GM13977 (cell line): Measurements from ENCODE around the gene SP2.
"Not testable (repeated sequence)": the region's sequence is repeated elsewhere in the genome, so short reads cannot be mapped to it uniquely, and the experiment has no call there.

Experiments
- DNase-seq: peaks from one replicate; pipeline ENCODE4 v3.0.0; 2012; ENCODE audit warnings: low spot score
- in situ Hi-C: fragments of 300-500 bp; cut with MboI; formaldehyde crosslinking; loops from one replicate; pipeline ENCODE4 v1.12.0; 2022; ENCODE audit warnings: low sequenced_read_pairs, low pct_unique_long_range_greater_than_20kb, mixed read lengths, inconsistent platforms; ENCODE audit not compliant: unreplicated experiment
- TF ChIP-seq, protein P1 (sequence below): IDR thresholded peaks from 2 replicates; pipeline ENCODE4 v1.5.1; 2012; ENCODE audit warnings: mild to moderate bottlenecking, control low read depth; ENCODE audit not compliant: insufficient read depth; ENCODE audit errors: extremely low read depth, missing control alignments

SP2 gene

GRCh38 chr17:47929218-47930000, 33.4 kb downstream of the SP2 start:
- TF ChIP-seq, protein P1, sequence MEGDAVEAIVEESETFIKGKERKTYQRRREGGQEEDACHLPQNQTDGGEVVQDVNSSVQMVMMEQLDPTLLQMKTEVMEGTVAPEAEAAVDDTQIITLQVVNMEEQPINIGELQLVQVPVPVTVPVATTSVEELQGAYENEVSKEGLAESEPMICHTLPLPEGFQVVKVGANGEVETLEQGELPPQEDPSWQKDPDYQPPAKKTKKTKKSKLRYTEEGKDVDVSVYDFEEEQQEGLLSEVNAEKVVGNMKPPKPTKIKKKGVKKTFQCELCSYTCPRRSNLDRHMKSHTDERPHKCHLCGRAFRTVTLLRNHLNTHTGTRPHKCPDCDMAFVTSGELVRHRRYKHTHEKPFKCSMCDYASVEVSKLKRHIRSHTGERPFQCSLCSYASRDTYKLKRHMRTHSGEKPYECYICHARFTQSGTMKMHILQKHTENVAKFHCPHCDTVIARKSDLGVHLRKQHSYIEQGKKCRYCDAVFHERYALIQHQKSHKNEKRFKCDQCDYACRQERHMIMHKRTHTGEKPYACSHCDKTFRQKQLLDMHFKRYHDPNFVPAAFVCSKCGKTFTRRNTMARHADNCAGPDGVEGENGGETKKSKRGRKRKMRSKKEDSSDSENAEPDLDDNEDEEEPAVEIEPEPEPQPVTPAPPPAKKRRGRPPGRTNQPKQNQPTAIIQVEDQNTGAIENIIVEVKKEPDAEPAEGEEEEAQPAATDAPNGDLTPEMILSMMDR, result no peak
- in situ Hi-C loops, result no loop called here
- no peak for DNase-seq

DNA sequence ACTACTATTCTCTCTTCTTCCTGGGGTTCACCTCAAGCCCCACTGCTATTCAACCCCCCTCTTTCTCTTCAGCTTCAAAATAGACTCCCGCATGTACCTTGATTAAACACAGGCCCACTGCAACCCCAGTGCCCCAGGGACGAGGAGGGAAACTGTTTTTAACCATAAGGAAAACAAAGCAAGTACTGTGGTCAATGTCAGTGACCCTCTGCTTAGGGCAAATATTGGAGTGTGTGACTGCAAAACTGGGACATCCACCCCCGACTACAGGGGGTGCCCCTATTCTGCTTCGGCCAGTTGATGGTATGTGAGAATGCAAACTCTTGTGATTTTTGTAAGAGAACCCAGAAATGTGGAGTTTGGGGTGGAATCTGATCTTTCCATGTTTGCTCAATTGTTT, 35.8 kb downstream of the SP2 start:
- in situ Hi-C loops, result no loop called here
- TF ChIP-seq, protein P1, result no peak
- DNase-seq, result no peak

DNA sequence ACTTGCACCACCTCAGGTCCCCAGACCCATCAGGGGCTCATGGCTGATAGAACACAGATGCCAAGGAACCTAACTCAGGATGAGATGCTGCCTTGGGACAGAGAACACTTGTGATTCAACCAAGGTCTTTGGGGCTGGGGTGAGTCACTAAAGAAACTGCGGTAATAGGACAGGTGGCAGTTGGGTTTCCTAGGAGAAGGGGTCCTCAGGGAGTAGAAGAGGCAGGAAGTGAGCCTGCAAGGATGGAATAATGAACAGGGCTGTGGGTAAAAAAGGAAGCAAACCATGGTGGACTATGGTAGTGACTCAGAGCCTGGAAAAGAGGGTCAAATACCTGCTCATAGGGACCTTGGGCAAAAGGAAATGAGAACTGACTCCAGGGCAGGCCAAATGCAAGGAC, 38.8 kb downstream of the SP2 start:
- no peak for DNase-seq
- in situ Hi-C loops, result no loop called here
- TF ChIP-seq, protein P1, result no peak

GRCh38 chr17:47935468-47935867, 39.4 kb downstream of the SP2 start:
- DNase-seq, in situ Hi-C loops: not testable (repeated sequence)

DNA sequence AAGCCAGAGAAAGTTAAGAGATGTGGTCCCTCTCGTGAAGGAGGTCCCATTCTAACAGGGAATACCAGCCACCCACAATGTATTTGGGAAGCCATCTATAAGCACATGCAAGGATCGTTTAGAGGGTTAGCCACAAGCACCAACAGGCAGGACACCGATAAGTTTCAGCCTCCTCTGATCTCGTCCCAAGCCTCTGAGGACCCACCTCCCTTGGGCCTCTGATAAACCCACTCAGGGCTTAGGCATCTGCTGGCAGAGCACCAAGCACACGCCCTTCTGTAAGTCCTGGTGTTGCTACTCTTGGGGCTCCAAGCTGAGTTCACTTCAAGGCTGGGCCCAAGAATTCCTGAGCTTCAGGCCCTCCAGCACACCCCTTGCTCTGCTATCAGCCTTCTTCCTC, 39.9 kb downstream of the SP2 start:
- TF ChIP-seq, protein P1, result no peak
- no peak for DNase-seq
- in situ Hi-C loops, result no loop called here

GRCh38 chr17:47937941-47938340, 41.9 kb downstream of the SP2 start:
- TF ChIP-seq, protein P1, result no peak
- in situ Hi-C loops, result no loop called here
- peak; percentile 69 for DNase-seq

DNA sequence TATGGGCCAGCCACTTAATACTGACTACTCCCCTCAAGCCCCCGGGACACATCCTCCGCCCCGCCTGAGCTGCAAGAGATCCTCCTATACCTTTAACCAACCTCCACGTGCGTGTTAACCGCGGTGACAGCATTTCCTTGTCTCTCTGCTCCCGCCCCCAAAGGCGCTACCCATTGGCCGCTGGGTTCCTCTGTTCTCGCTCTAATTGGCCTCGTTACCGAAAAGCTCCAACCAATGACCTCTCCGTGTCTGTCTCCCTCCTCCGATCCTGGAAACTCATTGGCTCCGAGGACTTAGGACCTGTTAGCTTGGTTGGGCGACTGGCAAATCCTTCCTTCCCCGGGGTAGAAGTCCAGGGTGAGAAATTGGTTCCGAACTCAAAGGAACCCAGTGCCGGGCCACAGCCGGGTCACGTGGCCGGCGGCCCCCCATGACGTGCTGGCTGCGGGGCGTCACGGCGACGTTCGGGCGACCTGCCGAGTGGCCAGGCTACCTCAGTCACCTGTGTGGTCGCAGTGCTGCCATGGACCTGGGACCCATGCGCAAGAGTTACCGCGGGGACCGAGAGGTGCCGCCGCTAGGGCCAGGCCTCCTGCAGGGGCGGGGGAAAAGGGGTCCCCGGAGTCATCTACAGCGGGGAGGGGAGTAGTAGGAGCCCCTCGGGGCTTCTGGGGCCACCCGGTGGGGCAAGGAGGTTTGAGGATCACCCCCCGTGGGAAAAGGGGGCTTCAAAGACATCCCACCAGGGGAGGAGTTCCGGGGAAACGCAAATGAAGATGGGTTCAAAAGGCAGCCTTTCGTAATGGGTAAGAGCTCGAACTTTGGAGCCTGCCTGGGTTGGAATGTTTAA, 45.4 kb downstream of the SP2 start, which contains the start of gene PNPO:
Gene PNPO, plus strand, starts transcription at position 326 of the 850 bp plus-strand sequence. Its CDS starts 105 bp downstream, at position 431.
- in situ Hi-C loops, result no loop called here
- DNase-seq, result peak; percentile 97
- TF ChIP-seq, protein P1, result peak; percentile 15
